ENCODE data around the gene PLPP1. TPM values are rescaled to one million over a fixed set of nuclear protein-coding genes. Genes with fewer than 3 reads are reported as not detected.

Gene PLPP1
- total and polyA plus RNA-seq, 4 donors = 51.9 to 129 (median 60.7) TPM

DNA sequence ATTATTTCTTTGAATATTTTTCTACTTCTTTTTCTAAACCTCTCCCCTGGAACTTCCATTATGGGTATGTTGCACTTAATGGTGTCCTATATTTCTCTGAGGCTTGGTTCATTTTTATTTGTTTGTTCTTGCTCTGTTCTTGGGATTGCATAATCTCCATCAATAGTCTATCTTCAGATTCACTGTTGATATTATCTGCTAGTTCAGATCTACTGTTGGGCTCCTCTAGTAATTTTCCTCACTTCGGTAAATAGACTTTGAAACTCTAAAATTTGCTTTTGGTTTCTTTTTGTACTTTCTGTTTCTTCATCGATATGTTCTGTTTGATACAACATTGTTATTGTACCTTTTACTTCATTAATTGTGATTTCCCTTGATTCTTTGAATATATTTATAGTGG, 150.7 kb downstream of the PLPP1 start:
- 92 to 97% methylated on average over 2 of the region's 2 CpGs for WGBS, 2 donors
- H3K36me3 ChIP-seq (ENCODE audit: control insufficient read depth in 4 of 4, insufficient read depth in 4 of 4, low read length in 4 of 4) = peaks cover 5 to 37% (median 25%) of the 10 kb centered on the region in 4 donors
- H3K9ac ChIP-seq (ENCODE audit: insufficient read depth in 1 of 2, low read length in 2 of 2) = no peak overlapping the region
- no peak overlapping the region for H3K4me3 ChIP-seq
- H3K4me1 ChIP-seq (ENCODE audit: control insufficient read depth in 5 of 5, insufficient read depth in 5 of 5, low read length in 5 of 5) = peaks cover 0 to 4% (median 0%) of the 10 kb centered on the region in 5 donors
- H3K27ac ChIP-seq (ENCODE audit: low read depth in 1 of 2, low read length in 1 of 2) = no peak overlapping the region
- ATAC-seq (ENCODE audit: insufficient read depth, low FRiP score) (no peak), DNase-seq (no peak)
- H3K9me3 ChIP-seq (ENCODE audit: control insufficient read depth in 4 of 4, insufficient read depth in 3 of 4, low read length in 3 of 4) = peaks cover 0 to 3% (median 1%) of the 10 kb centered on the region in 4 donors
- TF ChIP-seq, protein P1, sequence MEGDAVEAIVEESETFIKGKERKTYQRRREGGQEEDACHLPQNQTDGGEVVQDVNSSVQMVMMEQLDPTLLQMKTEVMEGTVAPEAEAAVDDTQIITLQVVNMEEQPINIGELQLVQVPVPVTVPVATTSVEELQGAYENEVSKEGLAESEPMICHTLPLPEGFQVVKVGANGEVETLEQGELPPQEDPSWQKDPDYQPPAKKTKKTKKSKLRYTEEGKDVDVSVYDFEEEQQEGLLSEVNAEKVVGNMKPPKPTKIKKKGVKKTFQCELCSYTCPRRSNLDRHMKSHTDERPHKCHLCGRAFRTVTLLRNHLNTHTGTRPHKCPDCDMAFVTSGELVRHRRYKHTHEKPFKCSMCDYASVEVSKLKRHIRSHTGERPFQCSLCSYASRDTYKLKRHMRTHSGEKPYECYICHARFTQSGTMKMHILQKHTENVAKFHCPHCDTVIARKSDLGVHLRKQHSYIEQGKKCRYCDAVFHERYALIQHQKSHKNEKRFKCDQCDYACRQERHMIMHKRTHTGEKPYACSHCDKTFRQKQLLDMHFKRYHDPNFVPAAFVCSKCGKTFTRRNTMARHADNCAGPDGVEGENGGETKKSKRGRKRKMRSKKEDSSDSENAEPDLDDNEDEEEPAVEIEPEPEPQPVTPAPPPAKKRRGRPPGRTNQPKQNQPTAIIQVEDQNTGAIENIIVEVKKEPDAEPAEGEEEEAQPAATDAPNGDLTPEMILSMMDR (IDR thresholded peaks at IDR 0.05; ENCODE audit: control extremely low read depth, extremely low read depth) = no peak
- no peaks in the 10 kb centered on the region for H3K27me3 ChIP-seq (ENCODE audit: control insufficient read depth in 3 of 3, insufficient read depth in 3 of 3, low read length in 2 of 3)

DNA sequence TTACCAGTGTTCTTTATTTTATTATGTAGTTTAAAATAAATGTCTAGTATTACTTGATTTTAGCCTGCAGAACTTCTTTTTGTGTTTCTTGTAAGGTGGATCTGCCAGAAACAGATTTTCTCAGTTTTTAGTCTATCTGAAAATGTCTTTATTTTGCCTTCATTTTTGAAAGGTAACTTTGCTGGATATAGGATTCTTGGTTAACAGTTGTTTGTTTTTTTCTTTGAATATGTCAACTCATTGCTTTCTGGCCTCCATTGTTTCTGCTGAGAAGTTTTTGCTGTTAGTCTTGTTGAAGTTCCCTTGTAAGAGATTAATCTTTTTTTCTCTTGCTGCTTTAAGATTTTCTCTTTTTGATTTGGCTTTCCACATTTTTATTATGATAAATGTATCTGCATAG, 151.5 kb downstream of the PLPP1 start:
- H3K36me3 ChIP-seq (ENCODE audit: control insufficient read depth in 4 of 4, insufficient read depth in 4 of 4, low read length in 4 of 4) = peaks cover 5 to 35% (median 25%) of the 10 kb centered on the region in 4 donors
- no peak for ATAC-seq (ENCODE audit: insufficient read depth, low FRiP score)
- TF ChIP-seq, protein P1 (IDR thresholded peaks at IDR 0.05; ENCODE audit: control extremely low read depth, extremely low read depth) = no peak

DNA sequence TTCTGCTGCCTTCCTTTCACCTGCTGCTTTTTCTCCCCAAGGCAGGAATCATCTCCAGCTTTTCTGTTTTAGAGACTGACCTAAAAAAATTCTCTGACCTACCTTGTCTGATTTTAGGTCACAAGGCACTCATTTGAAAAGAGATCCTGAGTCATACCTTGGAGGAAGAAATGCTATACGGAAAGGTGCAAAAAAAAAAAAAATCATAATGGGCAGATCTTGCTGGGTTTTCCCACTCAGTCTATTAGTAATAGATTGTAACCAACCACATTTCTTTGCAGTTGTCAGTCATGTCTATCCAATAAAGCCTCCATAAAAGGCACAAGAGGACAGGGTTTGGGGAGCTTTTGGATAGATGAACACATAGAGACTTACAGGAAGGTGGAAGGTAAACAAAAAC, 157.0 kb downstream of the PLPP1 start:
- H3K9ac ChIP-seq (ENCODE audit: insufficient read depth in 1 of 2, low read length in 2 of 2) = no peak overlapping the region
- peaks cover 8 to 25% (median 13%) of the 10 kb centered on the region in 4 donors for H3K36me3 ChIP-seq (ENCODE audit: control insufficient read depth in 4 of 4, insufficient read depth in 4 of 4, low read length in 4 of 4)
- H3K4me3 ChIP-seq = no peak overlapping the region

More for the DNA sequence above, 151.5 kb downstream of the PLPP1 start:
- Histone ChIP-seq H3K9ac (ENCODE audit: insufficient read depth in 1 of 2, low read length in 2 of 2) (no peak overlapping the region), H3K4me1 (ENCODE audit: control insufficient read depth in 5 of 5, insufficient read depth in 5 of 5, low read length in 5 of 5) (peaks cover 0 to 4% (median 0%) of the 10 kb centered on the region in 5 donors), H3K27me3 (ENCODE audit: control insufficient read depth in 3 of 3, insufficient read depth in 3 of 3, low read length in 2 of 3) (no peaks in the 10 kb centered on the region), H3K4me3 (no peak overlapping the region), H3K27ac (ENCODE audit: low read depth in 1 of 2, low read length in 1 of 2) (no peak overlapping the region), H3K9me3 (ENCODE audit: control insufficient read depth in 4 of 4, insufficient read depth in 3 of 4, low read length in 3 of 4) (peaks cover 0 to 3% (median 1%) of the 10 kb centered on the region in 4 donors)
- peak in 1 of 3 donors; percentile 11 for DNase-seq

More for the DNA sequence above, 157.0 kb downstream of the PLPP1 start:
- 87 to 91% methylated on average over 1 of the region's 1 CpG for WGBS, 2 donors
- H3K4me1 ChIP-seq (ENCODE audit: control insufficient read depth in 5 of 5, insufficient read depth in 5 of 5, low read length in 5 of 5) = no peaks in the 10 kb centered on the region
- TF ChIP-seq, protein P1 (IDR thresholded peaks at IDR 0.05; ENCODE audit: control extremely low read depth, extremely low read depth) = no peak
- H3K27ac ChIP-seq (ENCODE audit: low read depth in 1 of 2, low read length in 1 of 2) = no peak overlapping the region
- H3K9me3 ChIP-seq (ENCODE audit: control insufficient read depth in 4 of 4, insufficient read depth in 3 of 4, low read length in 3 of 4) = peaks cover 0 to 6% (median 1%) of the 10 kb centered on the region in 4 donors
- no peak for ATAC-seq (ENCODE audit: insufficient read depth, low FRiP score)
- no peak for DNase-seq
- no peaks in the 10 kb centered on the region for H3K27me3 ChIP-seq (ENCODE audit: control insufficient read depth in 3 of 3, insufficient read depth in 3 of 3, low read length in 2 of 3)

Small RNAs within 50 kb of the gene (small RNA-seq; reads per million reads assigned to genes)
- not detected for gene MIR5687 (ENCODE audit: low replicate concordance)

Other genes starting within 250 kb of the PLPP1 start
- gene DHX29, start 227.3 kb downstream of the PLPP1 start, total RNA-seq = 10 to 100 TPM; 24.4 to 35.3 TPM
- gene DHX29, start 227.3 kb downstream of the PLPP1 start, polyA plus RNA-seq = 10 to 100 TPM in 1 of 2 donors, 1 to 10 TPM in 1; 8.0 to 13.7 TPM
- 10 to 100 TPM; 49.9 to 88.4 TPM for gene MTREX, start 227.0 kb downstream of the PLPP1 start, total RNA-seq
- 10 to 100 TPM; 17.4 to 22.0 TPM for gene MTREX, start 227.0 kb downstream of the PLPP1 start, polyA plus RNA-seq
- 10 to 100 TPM; 18.7 to 64.2 TPM for gene SLC38A9, start 177.4 kb upstream of the PLPP1 start, total RNA-seq
- gene SLC38A9, start 177.4 kb upstream of the PLPP1 start, polyA plus RNA-seq = 10 to 100 TPM in 1 of 2 donors, 1 to 10 TPM in 1; 8.5 to 10.3 TPM
- gene DDX4, start 203.1 kb upstream of the PLPP1 start, total RNA-seq = not detected
- under 1 TPM in 1 of 2 donors, not detected in 1; 0.03 TPM for gene DDX4, start 203.1 kb upstream of the PLPP1 start, polyA plus RNA-seq

All from lung (tissue), 13 donors.